ENCODE measurements around the gene ZSWIM6. TPM values are rescaled to one million over a fixed set of nuclear protein-coding genes. Genes with fewer than 3 reads are reported as not detected.

ZSWIM6 gene
- total and polyA plus RNA-seq, 3 experiments from 2014 or later = 0.64 to 6.0 (median 5.9) TPM

GRCh38 chr5:61559146-61559545, 227.1 kb downstream of the ZSWIM6 start:
- no peaks in the 10 kb centered on the region for H3K36me3 ChIP-seq (ENCODE audit: insufficient read depth, low read length)
- H3K4me1 Mint-ChIP-seq = no peaks in the 10 kb centered on the region
- H3K9me3 Mint-ChIP-seq = no peaks in the 10 kb centered on the region
- no peaks in the 10 kb centered on the region for H3K36me3 Mint-ChIP-seq
- no peak overlapping the region for H3K4me3 ChIP-seq (ENCODE audit: low read length)
- H3K27ac ChIP-seq (ENCODE audit: low read depth, low read length) = no peak overlapping the region
- H3K27me3 ChIP-seq (ENCODE audit: insufficient read depth, low read length, poor library complexity, severe bottlenecking) = no peaks in the 10 kb centered on the region
- H3K27ac Mint-ChIP-seq = no peak overlapping the region
- no peak for DNase-seq
- H3K9me3 ChIP-seq (ENCODE audit: low read length) = no peaks in the 10 kb centered on the region
- ChIA-PET POLR2A (no interaction called here), CTCF (no interaction called here)
- no peaks in the 10 kb centered on the region for H3K4me1 ChIP-seq (ENCODE audit: insufficient read depth, low read length)
- no peak overlapping the region for H3K4me3 Mint-ChIP-seq
- H3K27me3 Mint-ChIP-seq = peaks cover 8 to 9% of the 10 kb centered on the region in 2 donors

DNA sequence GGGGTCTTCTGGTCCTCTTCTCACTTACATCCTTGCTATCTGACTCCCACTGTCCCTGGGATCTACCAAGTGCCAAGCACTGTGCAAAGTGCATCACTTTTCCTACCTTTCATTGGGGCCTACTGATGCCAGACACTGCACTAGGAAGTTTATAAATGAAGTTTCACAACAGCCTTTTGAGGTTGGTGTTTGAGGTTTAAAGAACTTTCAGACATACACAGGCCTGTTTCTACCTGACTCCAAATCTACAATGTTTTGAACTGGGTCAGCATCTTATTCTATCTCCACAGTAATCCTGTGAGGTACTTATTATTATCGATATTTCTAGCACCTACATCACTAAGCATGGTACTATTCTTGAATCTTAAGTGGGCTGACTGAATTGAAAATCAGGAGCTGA, 227.7 kb downstream of the ZSWIM6 start:
- Histone ChIP-seq H3K9me3 (ENCODE audit: low read length) (no peaks in the 10 kb centered on the region), H3K4me1 (ENCODE audit: insufficient read depth, low read length) (no peaks in the 10 kb centered on the region), H3K4me3 (ENCODE audit: low read length) (no peak overlapping the region), H3K27ac (ENCODE audit: low read depth, low read length) (no peak overlapping the region), H3K27me3 (ENCODE audit: insufficient read depth, low read length, poor library complexity, severe bottlenecking) (no peaks in the 10 kb centered on the region), H3K36me3 (ENCODE audit: insufficient read depth, low read length) (no peaks in the 10 kb centered on the region)
- Mint-ChIP-seq H3K4me1 (no peaks in the 10 kb centered on the region), H3K4me3 (no peak overlapping the region), H3K36me3 (no peaks in the 10 kb centered on the region), H3K27ac (no peak overlapping the region), H3K9me3 (no peaks in the 10 kb centered on the region), H3K27me3 (peaks cover 8 to 9% of the 10 kb centered on the region in 2 donors)
- DNase-seq = no peak
- ChIA-PET POLR2A (no interaction called here), CTCF (no interaction called here)

- Histone ChIP-seq H3K4me3 (ENCODE audit: low read length) (no peak overlapping the region), H3K27me3 (ENCODE audit: insufficient read depth, low read length, poor library complexity, severe bottlenecking) (no peaks in the 10 kb centered on the region), H3K27ac (ENCODE audit: low read depth, low read length) (no peak overlapping the region), H3K36me3 (ENCODE audit: insufficient read depth, low read length) (no peaks in the 10 kb centered on the region), H3K4me1 (ENCODE audit: insufficient read depth, low read length) (no peaks in the 10 kb centered on the region), H3K9me3 (ENCODE audit: low read length) (no peaks in the 10 kb centered on the region)
- H3K4me1 Mint-ChIP-seq = no peaks in the 10 kb centered on the region
- H3K36me3 Mint-ChIP-seq = no peaks in the 10 kb centered on the region
- no peak overlapping the region for H3K27ac Mint-ChIP-seq
- POLR2A ChIA-PET = no interaction called here
- H3K27me3 Mint-ChIP-seq = peaks cover 0 to 2% of the 10 kb centered on the region in 2 donors
- CTCF ChIA-PET = no interaction called here
- DNase-seq = no peak
- no peak overlapping the region for H3K4me3 Mint-ChIP-seq
- no peaks in the 10 kb centered on the region for H3K9me3 Mint-ChIP-seq
These were observed 231.3 kb downstream of the ZSWIM6 start for GRCh38 chr5:61563401-61563800.

DNA sequence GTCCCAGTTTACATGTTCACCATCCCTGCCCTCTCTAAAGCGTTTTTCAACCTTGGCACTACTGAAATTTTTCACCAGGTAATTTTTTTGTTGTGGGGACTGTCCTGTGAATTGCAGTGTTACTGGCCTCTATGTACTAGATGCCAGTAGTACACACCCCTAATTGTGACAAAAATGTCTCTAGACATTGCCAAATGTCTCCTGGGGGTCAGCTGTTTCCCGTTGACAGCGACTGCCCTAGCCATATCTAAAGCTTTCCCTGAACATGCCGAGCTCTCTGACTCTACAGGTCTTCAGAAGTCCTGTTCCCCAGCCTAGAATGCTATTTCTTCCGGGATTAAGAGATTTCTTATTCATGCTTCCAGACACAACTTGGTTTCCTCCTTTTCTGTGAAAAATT, 235.3 kb downstream of the ZSWIM6 start:
- no peak overlapping the region for H3K4me3 Mint-ChIP-seq
- no peak for DNase-seq
- ChIA-PET POLR2A (no interaction called here), CTCF (no interaction called here)
- H3K36me3 ChIP-seq (ENCODE audit: insufficient read depth, low read length) = no peaks in the 10 kb centered on the region
- H3K9me3 Mint-ChIP-seq = no peaks in the 10 kb centered on the region
- H3K4me1 Mint-ChIP-seq = no peaks in the 10 kb centered on the region
- H3K9me3 ChIP-seq (ENCODE audit: low read length) = no peaks in the 10 kb centered on the region
- no peaks in the 10 kb centered on the region for H3K4me1 ChIP-seq (ENCODE audit: insufficient read depth, low read length)
- H3K27me3 Mint-ChIP-seq = peaks cover 0 to 5% of the 10 kb centered on the region in 2 donors
- no peaks in the 10 kb centered on the region for H3K27me3 ChIP-seq (ENCODE audit: insufficient read depth, low read length, poor library complexity, severe bottlenecking)
- no peak overlapping the region for H3K27ac Mint-ChIP-seq
- H3K27ac ChIP-seq (ENCODE audit: low read depth, low read length) = no peak overlapping the region
- no peaks in the 10 kb centered on the region for H3K36me3 Mint-ChIP-seq
- no peak overlapping the region for H3K4me3 ChIP-seq (ENCODE audit: low read length)

- Mint-ChIP-seq H3K27ac (no peak overlapping the region), H3K9me3 (no peaks in the 10 kb centered on the region), H3K36me3 (no peaks in the 10 kb centered on the region), H3K4me3 (no peak overlapping the region), H3K4me1 (no peaks in the 10 kb centered on the region), H3K27me3 (peaks cover 0 to 10% of the 10 kb centered on the region in 2 donors)
- DNase-seq = no peak
- ChIA-PET POLR2A (no interaction called here), CTCF (no interaction called here)
- no peaks in the 10 kb centered on the region for H3K36me3 ChIP-seq (ENCODE audit: insufficient read depth, low read length)
- no peak overlapping the region for H3K4me3 ChIP-seq (ENCODE audit: low read length)
- no peaks in the 10 kb centered on the region for H3K4me1 ChIP-seq (ENCODE audit: insufficient read depth, low read length)
- H3K27ac ChIP-seq (ENCODE audit: low read depth, low read length) = no peak overlapping the region
- no peaks in the 10 kb centered on the region for H3K9me3 ChIP-seq (ENCODE audit: low read length)
- no peaks in the 10 kb centered on the region for H3K27me3 ChIP-seq (ENCODE audit: insufficient read depth, low read length, poor library complexity, severe bottlenecking)
These were observed 237.3 kb downstream of the ZSWIM6 start for GRCh38 chr5:61569353-61569752.

DNA sequence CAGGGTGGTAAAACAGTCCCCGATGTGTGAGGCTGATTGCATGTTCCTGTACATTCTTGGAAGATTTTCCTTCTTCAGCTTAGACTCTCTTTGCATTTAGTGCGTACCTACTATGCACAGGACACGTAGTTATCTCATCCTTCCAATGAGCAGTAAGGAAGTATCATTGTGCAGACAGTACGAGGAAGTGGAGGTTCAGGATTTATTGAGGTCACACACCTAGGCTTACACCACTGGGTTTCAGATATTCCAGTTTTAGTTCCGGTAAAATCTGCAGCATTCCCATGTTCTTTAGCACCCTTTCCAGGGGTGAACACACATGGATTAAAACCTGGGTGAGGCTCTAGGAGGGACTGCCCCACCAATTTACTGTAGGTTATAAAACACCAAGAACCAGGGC, 238.7 kb downstream of the ZSWIM6 start:
- Histone ChIP-seq H3K36me3 (ENCODE audit: insufficient read depth, low read length) (no peaks in the 10 kb centered on the region), H3K4me3 (ENCODE audit: low read length) (no peak overlapping the region), H3K27me3 (ENCODE audit: insufficient read depth, low read length, poor library complexity, severe bottlenecking) (no peaks in the 10 kb centered on the region), H3K27ac (ENCODE audit: low read depth, low read length) (no peak overlapping the region), H3K4me1 (ENCODE audit: insufficient read depth, low read length) (no peaks in the 10 kb centered on the region), H3K9me3 (ENCODE audit: low read length) (no peaks in the 10 kb centered on the region)
- H3K4me3 Mint-ChIP-seq = no peak overlapping the region
- no peaks in the 10 kb centered on the region for H3K4me1 Mint-ChIP-seq
- DNase-seq = no peak
- CTCF ChIA-PET = no interaction called here
- no peaks in the 10 kb centered on the region for H3K36me3 Mint-ChIP-seq
- H3K27me3 Mint-ChIP-seq = peaks cover 0 to 8% of the 10 kb centered on the region in 2 donors
- POLR2A ChIA-PET = no interaction called here
- H3K27ac Mint-ChIP-seq = no peak overlapping the region
- H3K9me3 Mint-ChIP-seq = no peaks in the 10 kb centered on the region

- no peaks in the 10 kb centered on the region for H3K9me3 ChIP-seq (ENCODE audit: low read length)
- no peak overlapping the region for H3K4me3 Mint-ChIP-seq
- H3K4me1 ChIP-seq (ENCODE audit: insufficient read depth, low read length) = no peaks in the 10 kb centered on the region
- no peaks in the 10 kb centered on the region for H3K4me1 Mint-ChIP-seq
- no peaks in the 10 kb centered on the region for H3K36me3 ChIP-seq (ENCODE audit: insufficient read depth, low read length)
- peaks cover 0 to 8% of the 10 kb centered on the region in 2 donors for H3K27me3 Mint-ChIP-seq
- no peak overlapping the region for H3K27ac Mint-ChIP-seq
- ChIA-PET CTCF (no interaction called here), POLR2A (no interaction called here)
- no peak overlapping the region for H3K27ac ChIP-seq (ENCODE audit: low read depth, low read length)
- H3K36me3 Mint-ChIP-seq = no peaks in the 10 kb centered on the region
- H3K4me3 ChIP-seq (ENCODE audit: low read length) = no peak overlapping the region
- no peaks in the 10 kb centered on the region for H3K9me3 Mint-ChIP-seq
- no peak for DNase-seq
- H3K27me3 ChIP-seq (ENCODE audit: insufficient read depth, low read length, poor library complexity, severe bottlenecking) = no peaks in the 10 kb centered on the region
These were observed 240.9 kb downstream of the ZSWIM6 start for GRCh38 chr5:61572959-61573358.

GRCh38 chr5:61575103-61575502, 243.0 kb downstream of the ZSWIM6 start:
- peaks cover 0 to 4% of the 10 kb centered on the region in 2 donors for H3K27me3 Mint-ChIP-seq
- DNase-seq = no peak
- no peaks in the 10 kb centered on the region for H3K27me3 ChIP-seq (ENCODE audit: insufficient read depth, low read length, poor library complexity, severe bottlenecking)
- no peaks in the 10 kb centered on the region for H3K9me3 ChIP-seq (ENCODE audit: low read length)
- H3K9me3 Mint-ChIP-seq = no peaks in the 10 kb centered on the region
- no peak overlapping the region for H3K27ac Mint-ChIP-seq
- H3K4me1 ChIP-seq (ENCODE audit: insufficient read depth, low read length) = no peaks in the 10 kb centered on the region
- no peaks in the 10 kb centered on the region for H3K36me3 Mint-ChIP-seq
- no peak overlapping the region for H3K4me3 Mint-ChIP-seq
- no peaks in the 10 kb centered on the region for H3K4me1 Mint-ChIP-seq
- ChIA-PET CTCF (no interaction called here), POLR2A (no interaction called here)
- H3K4me3 ChIP-seq (ENCODE audit: low read length) = no peak overlapping the region
- H3K36me3 ChIP-seq (ENCODE audit: insufficient read depth, low read length) = no peaks in the 10 kb centered on the region
- H3K27ac ChIP-seq (ENCODE audit: low read depth, low read length) = no peak overlapping the region

DNA sequence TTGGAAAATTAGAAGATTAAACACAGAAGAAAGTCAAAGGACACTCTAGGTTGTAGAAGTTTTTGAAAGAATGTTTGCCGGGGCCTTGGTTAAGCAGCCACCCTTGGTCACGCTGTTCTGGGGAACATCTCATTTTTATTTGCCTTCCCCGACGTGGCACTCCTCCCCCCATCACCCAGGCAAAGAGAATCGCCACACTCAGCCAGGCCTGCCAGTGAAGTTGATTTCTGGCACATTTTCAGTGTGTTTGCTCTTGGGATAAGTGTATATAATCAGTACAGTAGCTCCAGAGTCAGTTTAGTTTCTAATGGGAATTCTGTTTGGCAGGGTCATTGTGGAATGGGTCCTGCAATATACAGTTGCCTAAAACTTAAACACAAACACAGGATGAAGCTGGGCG, 243.5 kb downstream of the ZSWIM6 start:
- DNase-seq = no peak
- H3K27me3 ChIP-seq (ENCODE audit: insufficient read depth, low read length, poor library complexity, severe bottlenecking) = no peaks in the 10 kb centered on the region
- Mint-ChIP-seq H3K27me3 (peaks cover 0 to 4% of the 10 kb centered on the region in 2 donors), H3K27ac (no peak overlapping the region), H3K36me3 (no peaks in the 10 kb centered on the region), H3K4me1 (no peaks in the 10 kb centered on the region), H3K9me3 (no peaks in the 10 kb centered on the region), H3K4me3 (no peak overlapping the region)
- no peaks in the 10 kb centered on the region for H3K4me1 ChIP-seq (ENCODE audit: insufficient read depth, low read length)
- no peak overlapping the region for H3K4me3 ChIP-seq (ENCODE audit: low read length)
- POLR2A ChIA-PET = no interaction called here
- H3K36me3 ChIP-seq (ENCODE audit: insufficient read depth, low read length) = no peaks in the 10 kb centered on the region
- CTCF ChIA-PET = no interaction called here
- H3K27ac ChIP-seq (ENCODE audit: low read depth, low read length) = no peak overlapping the region
- no peaks in the 10 kb centered on the region for H3K9me3 ChIP-seq (ENCODE audit: low read length)

Data from CD8-positive, alpha-beta memory T cell (primary cell).